Ishikawa (cell line): ENCODE results near the gene NKD1.

Source experiments
- CEBPB ChIP-seq: IDR thresholded peaks from 2 replicates; pipeline ENCODE4 v1.6.1; 2012
- CREB1 ChIP-seq: IDR thresholded peaks from 2 replicates; pipeline ENCODE4 v1.6.1; 2012; ENCODE audit warnings: low read depth
- EGR1 ChIP-seq: IDR thresholded peaks from 2 replicates; pipeline ENCODE4 v1.6.1; 2012
- EP300 ChIP-seq: IDR thresholded peaks from 2 replicates; pipeline ENCODE4 v1.6.1; 2012; ENCODE audit warnings: borderline replicate concordance
- FOXM1 ChIP-seq: IDR thresholded peaks from 2 replicates; pipeline ENCODE4 v1.6.1; 2012; ENCODE audit warnings: low read depth, borderline replicate concordance
- MAX ChIP-seq: IDR thresholded peaks from 2 replicates; pipeline ENCODE4 v1.6.1; 2012
- NFIC ChIP-seq: IDR thresholded peaks from 2 replicates; pipeline ENCODE4 v1.6.1; 2012
- RAD21 ChIP-seq: IDR thresholded peaks from 2 replicates; pipeline ENCODE4 v1.6.1; 2012; ENCODE audit warnings: low read depth
- REST ChIP-seq: IDR thresholded peaks from 2 replicates; pipeline ENCODE4 v1.6.1; 2012; ENCODE audit warnings: low read depth, mild to moderate bottlenecking
- TAF1 ChIP-seq: IDR thresholded peaks from 2 replicates; pipeline ENCODE4 v1.6.1; 2012; ENCODE audit warnings: low read depth, mild to moderate bottlenecking
- TCF12 ChIP-seq: IDR thresholded peaks from 2 replicates; pipeline ENCODE4 v1.6.1; 2012; ENCODE audit warnings: low read depth
- TEAD4 ChIP-seq: IDR thresholded peaks from 2 replicates; pipeline ENCODE4 v1.6.1; 2012
- USF1 ChIP-seq: IDR thresholded peaks from 2 replicates; pipeline ENCODE4 v1.6.1; 2012
- YY1 ChIP-seq: IDR thresholded peaks from 2 replicates; pipeline ENCODE4 v1.6.1; 2012; ENCODE audit warnings: low read depth
- ZBTB7A ChIP-seq: IDR thresholded peaks from 2 replicates; pipeline ENCODE4 v1.6.1; 2012; ENCODE audit warnings: low read depth

Gene NKD1

GRCh38 chr16:50606431-50607050, 58.3 kb downstream of the NKD1 start:
- TF ChIP-seq CEBPB (no peak), USF1 (no peak), YY1 (no peak), TEAD4 (no peak), EP300 (no peak), MAX (no peak), FOXM1 (no peak), REST (no peak), EGR1 (no peak), CREB1 (no peak)

GRCh38 chr16:50607051-50607431, 58.8 kb downstream of the NKD1 start:
- TF ChIP-seq TEAD4 (no peak), TCF12 (no peak), ZBTB7A (no peak), CEBPB (no peak)

GRCh38 chr16:50607447-50607846, 59.3 kb downstream of the NKD1 start:
- no peak for TF ChIP-seq TEAD4
- no peak for TF ChIP-seq MAX
- no peak for TF ChIP-seq NFIC
- no peak for TF ChIP-seq USF1
- TF ChIP-seq EGR1 = no peak
- TF ChIP-seq REST = no peak
- no peak for TF ChIP-seq TCF12
- no peak for TF ChIP-seq FOXM1
- no peak for TF ChIP-seq TAF1
- no peak for TF ChIP-seq RAD21
- no peak for TF ChIP-seq YY1
- TF ChIP-seq EP300 = no peak
- TF ChIP-seq CEBPB = no peak
- TF ChIP-seq CREB1 = no peak
- TF ChIP-seq ZBTB7A = no peak

GRCh38 chr16:50607970-50608557, 59.9 kb downstream of the NKD1 start:
- no peak for TF ChIP-seq NFIC
- TF ChIP-seq EGR1 = no peak
- no peak for TF ChIP-seq RAD21
- TF ChIP-seq TAF1 = no peak
- no peak for TF ChIP-seq USF1
- no peak for TF ChIP-seq CEBPB
- no peak for TF ChIP-seq YY1
- TF ChIP-seq TCF12 = no peak
- TF ChIP-seq TEAD4 = no peak
- TF ChIP-seq EP300 = no peak
- TF ChIP-seq MAX = no peak
- no peak for TF ChIP-seq FOXM1
- no peak for TF ChIP-seq REST
- no peak for TF ChIP-seq ZBTB7A
- TF ChIP-seq CREB1 = no peak
